AML-193 (cell line): ENCODE results near the gene SLC25A24.
"Not testable (repeated sequence)": the region's sequence is repeated elsewhere in the genome, so short reads cannot be mapped to it uniquely, and the experiment has no call there.

Experiments
- DNase-seq, 2 experiments: peaks; one replicate each; lab custom pipeline; 2025; lab: John Stamatoyannopoulos, UW

Gene SLC25A24

GRCh38 chr1:108199781-108200686, at the start of gene SLC25A24:
Gene SLC25A24, minus strand, starts transcription at chr1:108200343. Its CDS starts 205 bp downstream, at chr1:108200138.
- peak; percentile 66 to 71 for DNase-seq

GRCh38 chr1:108243976-108244375, 43.8 kb upstream of the SLC25A24 start, which contains the start of gene NBPF4:
Gene NBPF4, minus strand, starts transcription at chr1:108244076. Its CDS starts 315 bp downstream, at chr1:108243761.
- DNase-seq: not testable (repeated sequence)

- not testable (repeated sequence) for DNase-seq
These were observed 39.3 kb upstream of the SLC25A24 start for GRCh38 chr1:108239426-108239825.

- DNase-seq: not testable (repeated sequence)
These were observed 35.2 kb upstream of the SLC25A24 start for GRCh38 chr1:108235308-108235707.

- not testable (repeated sequence) for DNase-seq
These were observed 32.0 kb upstream of the SLC25A24 start for GRCh38 chr1:108232183-108232582.

GRCh38 chr1:108229976-108230375, 29.8 kb upstream of the SLC25A24 start:
- DNase-seq: not testable (repeated sequence)

GRCh38 chr1:108227772-108228171, 27.6 kb upstream of the SLC25A24 start:
- DNase-seq: not testable (repeated sequence)

GRCh38 chr1:108226855-108227254, 26.7 kb upstream of the SLC25A24 start:
- DNase-seq: not testable (repeated sequence)

- not testable (repeated sequence) for DNase-seq
These were observed 23.1 kb upstream of the SLC25A24 start for GRCh38 chr1:108223226-108223625.

GRCh38 chr1:108217515-108218174, 17.5 kb upstream of the SLC25A24 start:
- not testable (repeated sequence) for DNase-seq

GRCh38 chr1:108217007-108217406, 16.9 kb upstream of the SLC25A24 start:
- not testable (repeated sequence) for DNase-seq

- not testable (repeated sequence) for DNase-seq
These were observed 16.1 kb upstream of the SLC25A24 start for GRCh38 chr1:108216028-108216890.

GRCh38 chr1:108214641-108215465, 14.7 kb upstream of the SLC25A24 start:
- peak; percentile 28 to 55 for DNase-seq

- no peak for DNase-seq
These were observed 10.9 kb upstream of the SLC25A24 start for GRCh38 chr1:108211014-108211413.

- no peak for DNase-seq
These were observed 9.4 kb upstream of the SLC25A24 start for GRCh38 chr1:108209456-108210108.

GRCh38 chr1:108208724-108209446, 8.7 kb upstream of the SLC25A24 start:
- no peak for DNase-seq

GRCh38 chr1:108203582-108203981, 3.4 kb upstream of the SLC25A24 start:
- not testable (repeated sequence) for DNase-seq

- no peak for DNase-seq
These were observed 1.5 kb upstream of the SLC25A24 start for GRCh38 chr1:108201687-108202086.

- DNase-seq: peak; percentile 33 to 56
These were observed 526 bp upstream of the SLC25A24 start for GRCh38 chr1:108200687-108201051.
